ENCODE results near the gene VAV3.

The VAV3 gene

DNA sequence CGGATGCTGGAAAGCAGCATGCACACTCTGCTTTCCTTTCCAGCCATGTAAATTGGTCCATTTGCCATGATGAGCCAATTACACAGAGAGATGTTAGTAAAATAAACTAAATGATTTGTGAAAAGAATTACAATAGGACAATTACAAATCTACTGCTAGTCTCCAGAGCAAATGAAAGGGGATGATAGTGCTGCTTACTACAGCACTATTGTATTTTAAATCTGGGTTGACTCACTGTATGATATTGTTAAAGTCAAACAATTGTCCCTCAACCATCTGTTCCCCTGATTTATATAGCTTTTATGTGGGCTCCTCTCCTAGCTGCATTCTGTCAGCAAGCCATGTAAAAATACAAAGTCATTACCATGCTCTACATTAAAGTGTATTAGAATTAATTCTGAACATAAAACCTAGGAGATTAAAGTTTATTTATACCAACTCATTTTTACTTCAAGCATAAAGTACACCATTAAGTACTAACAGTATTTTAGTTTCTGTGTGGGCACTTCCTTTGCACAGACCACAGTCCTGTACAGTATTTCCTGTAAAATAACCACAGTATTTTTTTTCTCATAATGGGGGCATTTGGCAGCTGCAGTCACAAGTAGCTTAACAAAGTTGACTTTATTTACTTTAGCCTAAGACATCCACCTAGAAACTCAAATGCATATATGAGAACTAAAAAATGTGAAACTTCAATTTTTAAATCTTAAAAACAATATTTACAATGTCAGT is 135.8 kb downstream of the VAV3 start:
- DNase-seq, result peak; percentile 50

DNA sequence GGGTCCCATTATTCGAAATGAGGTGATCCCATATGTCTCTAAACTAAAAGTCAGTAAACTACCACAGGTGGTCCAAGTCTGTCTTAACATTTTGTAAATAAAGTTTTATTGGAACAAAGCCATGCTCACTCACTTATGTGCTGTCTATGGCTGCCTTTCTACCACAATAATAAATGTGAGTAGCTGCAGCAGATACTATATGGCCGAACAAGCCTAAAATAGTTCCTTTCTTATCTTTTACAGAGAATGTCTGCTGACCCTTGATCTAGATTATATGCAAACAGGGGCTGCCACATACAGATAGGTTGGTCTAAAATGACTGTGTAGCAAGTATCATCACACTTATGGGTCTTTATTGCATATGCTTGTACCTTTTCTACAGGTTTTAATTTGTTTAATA is 140.0 kb downstream of the VAV3 start:
- no peak for DNase-seq

DNA sequence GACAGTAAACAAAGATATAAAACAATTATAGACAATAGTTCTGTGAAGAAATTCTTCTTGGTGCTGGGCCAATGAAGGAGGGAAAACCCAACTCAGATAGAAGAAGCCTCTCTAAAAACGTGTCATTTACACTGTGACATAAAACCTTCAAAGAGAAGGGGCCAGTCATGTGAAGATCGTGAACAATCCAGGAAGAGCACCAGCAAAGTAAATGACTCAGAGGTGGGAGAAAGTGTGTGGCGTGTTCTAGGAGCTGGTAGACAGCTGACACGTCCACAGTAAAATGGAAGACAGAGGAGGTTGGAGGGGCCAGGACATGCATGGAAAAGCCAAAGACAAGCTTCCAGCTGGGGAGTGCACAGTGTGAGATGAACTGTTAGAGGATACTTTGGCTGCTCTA is 143.6 kb downstream of the VAV3 start:
- no peak for DNase-seq

DNA sequence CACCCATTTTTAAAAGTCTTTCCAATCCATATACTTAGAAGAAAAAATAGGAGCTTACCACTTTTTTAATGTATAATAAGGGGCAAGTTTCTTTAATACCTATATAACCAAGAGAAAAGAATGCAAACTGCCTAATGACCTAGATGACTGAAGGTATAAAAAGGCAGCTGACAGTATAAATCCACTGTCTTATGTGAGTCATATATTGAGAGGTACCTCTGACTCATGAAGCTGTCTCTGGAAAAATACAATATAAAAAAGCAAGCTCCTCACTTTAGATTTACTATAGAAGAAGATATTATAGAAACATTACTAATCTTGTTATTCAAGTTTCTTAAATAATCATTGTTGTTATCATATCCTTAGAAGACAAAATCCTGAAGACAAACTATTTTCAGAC is 144.2 kb downstream of the VAV3 start:
- no peak for DNase-seq

DNA sequence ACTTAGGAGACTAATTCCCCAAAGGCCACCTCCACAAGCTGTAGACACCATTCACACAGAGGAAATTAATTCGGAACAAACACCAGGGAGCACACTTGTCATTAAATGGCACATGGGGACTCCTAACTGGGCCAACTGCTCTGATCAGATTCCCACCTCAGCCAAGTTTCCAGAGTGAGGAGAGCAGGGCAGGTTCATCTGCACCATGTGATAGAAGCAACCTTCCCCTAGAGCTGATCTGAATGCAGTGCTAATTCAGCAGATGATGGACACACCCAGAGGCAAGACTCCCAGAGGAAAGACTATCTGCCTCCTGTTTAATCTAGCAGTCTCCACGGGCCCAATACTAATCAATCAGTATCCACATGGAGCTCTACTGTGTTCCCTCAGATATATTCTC is 147.0 kb downstream of the VAV3 start:
- no peak for DNase-seq

DNA sequence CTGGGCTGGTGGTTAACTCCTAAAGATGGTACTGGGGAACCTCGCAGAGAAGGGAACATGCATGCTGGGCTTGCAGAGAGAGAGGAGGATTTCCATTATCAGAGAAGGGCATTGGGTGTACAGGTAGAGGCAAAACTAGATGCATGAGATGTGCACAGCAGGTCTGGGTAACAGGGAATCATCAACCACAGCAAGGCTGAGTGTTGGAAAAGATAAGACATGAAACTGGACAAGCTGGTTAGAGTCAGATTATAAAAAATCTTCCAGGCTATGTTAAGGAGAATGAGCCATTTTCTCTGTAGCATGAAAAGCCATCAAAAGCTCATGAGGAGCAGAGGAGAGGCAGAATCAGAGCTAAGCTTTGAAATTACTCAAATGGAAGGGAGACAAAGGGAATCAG is 147.8 kb downstream of the VAV3 start:
- DNase-seq, result no peak

DNA sequence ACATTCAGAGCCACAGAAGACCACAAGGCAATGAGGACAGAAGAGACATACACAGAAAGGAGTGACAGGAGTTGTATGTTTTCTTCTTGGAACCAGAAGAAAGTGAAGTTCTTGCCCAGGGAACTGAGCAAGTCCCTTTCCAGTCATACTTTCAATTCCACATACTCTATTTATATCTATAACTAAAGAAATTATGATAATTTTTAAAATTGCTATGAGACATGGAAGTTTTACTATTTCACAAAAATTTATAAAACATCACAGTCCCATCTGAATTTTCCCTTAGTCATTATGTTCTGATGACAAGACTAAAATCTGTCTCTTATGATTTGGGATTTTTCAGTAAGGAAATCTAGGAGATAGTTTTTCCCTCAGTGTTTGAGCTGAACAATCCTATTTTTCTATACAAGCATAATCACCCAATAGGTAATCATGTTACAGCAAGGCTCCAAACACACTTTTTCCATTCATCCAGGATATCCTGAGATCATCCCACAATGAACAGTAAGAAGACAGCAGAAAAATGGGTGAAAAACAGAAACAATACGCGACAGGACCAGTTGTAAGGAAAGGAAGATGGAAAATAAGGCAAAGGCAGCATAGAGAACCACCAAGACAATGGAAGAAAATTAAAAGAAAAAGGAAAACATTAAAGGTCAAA is 154.6 kb downstream of the VAV3 start:
- no peak for DNase-seq

DNA sequence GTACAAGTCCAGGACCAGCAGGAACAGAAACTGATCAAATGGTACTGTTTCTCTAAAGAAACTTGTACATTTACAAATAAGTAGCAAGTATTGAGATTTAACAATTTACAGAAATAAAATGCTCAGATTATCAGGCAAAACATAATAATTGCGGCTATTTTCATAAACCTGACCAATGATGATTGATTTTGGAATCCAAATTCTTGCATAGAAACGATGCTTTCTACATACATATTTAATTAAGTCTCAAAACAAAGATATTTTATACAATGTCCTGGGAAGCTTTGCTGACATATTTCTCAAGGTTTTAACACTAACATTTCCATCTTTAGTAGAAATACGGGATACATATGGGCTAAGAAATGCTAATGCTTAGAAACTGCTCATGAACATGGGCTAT is 157.1 kb downstream of the VAV3 start:
- no peak for DNase-seq

DNA sequence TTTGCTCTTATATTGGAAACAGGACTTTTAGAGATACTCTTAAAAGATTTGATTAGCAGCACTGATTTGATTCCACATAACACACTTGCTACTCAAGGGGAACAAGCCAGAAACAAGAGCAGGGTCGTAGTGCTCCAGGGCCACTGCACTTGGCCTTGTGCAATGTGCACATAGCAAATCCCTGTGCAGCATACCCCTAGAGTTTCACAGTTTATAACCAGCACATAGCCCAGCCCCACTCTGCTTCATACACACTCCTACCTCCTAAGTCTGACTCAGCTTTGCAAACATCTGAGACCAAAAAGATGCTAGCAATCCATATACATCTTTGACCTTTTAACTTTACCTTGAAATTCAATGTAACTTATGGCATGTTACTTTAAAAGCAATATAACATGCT is 157.6 kb downstream of the VAV3 start:
- DNase-seq, result no peak

DNA sequence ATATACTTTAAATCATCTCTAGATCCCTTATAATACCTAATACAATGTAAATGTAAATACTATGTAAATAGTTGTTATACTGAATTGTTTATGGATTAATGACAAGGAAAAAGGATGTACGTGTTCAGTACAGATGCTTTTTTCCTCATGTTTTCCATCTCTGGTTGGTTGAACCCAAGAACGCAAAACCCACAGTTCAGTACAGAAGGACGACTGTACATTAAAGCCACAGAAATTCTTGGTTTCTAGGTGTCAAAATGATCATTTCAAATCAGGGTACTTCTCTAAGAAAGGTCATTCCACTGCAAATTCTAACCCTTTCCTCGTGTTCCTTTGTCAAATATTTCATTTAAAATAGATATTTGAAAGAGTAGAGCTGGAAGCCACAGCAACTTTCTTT is 158.1 kb downstream of the VAV3 start:
- DNase-seq, result no peak

DNA sequence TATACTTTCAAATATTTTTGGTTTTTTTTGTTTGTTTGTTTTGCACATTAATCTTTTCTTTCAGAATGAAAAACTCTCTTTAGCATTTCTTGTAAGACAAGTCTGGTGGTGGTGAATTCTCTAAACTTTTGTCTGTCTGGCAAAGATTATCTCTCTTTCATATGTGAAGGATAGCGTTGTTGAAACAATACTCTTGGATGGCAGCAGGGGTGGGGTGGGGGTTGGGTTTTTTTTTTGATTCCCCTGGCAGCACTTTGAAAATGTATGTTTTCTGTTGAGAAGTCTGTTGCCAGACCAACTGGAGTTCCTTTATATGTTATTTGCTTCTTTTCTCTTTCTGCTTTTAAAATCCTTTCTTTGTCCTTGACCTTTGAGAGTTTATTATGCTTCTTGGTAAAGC is 160.2 kb downstream of the VAV3 start:
- DNase-seq, result no peak

DNA sequence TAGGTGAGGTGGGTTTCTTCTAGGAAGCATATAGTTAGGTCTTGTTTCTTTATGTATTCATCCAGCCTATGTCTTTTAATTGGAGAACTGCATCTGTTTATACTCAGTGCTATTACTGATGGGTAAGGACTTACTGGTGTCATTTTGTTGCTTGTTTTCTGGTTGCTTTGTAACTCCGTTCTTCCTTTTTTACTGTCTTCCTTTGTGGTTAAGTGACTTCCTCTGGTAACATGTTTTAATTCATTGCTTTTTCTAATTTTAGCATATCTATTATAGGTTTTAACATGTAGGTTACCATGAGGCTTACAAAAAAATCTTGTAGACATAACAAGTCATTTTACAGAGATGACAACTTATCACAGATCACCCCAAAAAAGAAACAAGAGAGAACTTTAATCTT is 160.8 kb downstream of the VAV3 start:
- no peak for DNase-seq

DNA sequence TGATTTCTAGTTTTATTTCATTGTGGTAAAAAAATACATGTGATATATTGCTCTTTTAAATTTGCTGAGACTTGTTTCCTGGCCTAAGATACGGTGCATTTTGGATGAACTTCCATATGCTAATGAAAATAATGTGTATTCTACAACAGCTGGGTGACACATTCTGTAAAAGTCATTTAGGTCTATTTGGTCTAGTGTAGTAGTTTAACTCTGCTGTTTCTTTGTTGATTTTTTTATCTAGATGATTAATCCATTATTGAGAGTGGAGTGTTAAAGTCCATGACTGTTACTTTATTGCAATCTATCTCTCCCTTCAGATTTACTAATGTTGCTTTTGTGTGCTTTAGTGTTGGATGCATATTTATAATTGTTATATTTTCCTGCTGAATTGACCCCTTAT is 161.4 kb downstream of the VAV3 start:
- no peak for DNase-seq

DNA sequence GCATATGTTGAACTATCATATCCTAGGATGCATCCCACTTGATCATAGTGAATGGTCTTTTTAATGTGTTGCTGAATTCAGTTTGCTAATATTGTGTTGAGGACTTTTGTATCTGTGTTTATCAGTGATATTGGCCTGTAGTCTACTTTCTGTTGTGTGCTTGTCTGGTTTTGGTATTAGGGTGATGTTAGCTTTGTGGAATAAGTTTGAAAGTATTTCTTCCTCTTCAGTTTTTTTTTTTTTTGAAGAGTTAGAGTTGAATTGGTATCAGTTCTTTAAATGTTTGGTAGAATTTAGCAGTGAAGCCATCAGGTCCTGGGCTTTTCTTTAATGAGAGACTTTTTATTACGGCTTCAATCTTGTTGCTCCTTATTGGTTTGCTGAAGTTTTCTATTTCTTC is 162.3 kb downstream of the VAV3 start:
- DNase-seq, result no peak

DNA sequence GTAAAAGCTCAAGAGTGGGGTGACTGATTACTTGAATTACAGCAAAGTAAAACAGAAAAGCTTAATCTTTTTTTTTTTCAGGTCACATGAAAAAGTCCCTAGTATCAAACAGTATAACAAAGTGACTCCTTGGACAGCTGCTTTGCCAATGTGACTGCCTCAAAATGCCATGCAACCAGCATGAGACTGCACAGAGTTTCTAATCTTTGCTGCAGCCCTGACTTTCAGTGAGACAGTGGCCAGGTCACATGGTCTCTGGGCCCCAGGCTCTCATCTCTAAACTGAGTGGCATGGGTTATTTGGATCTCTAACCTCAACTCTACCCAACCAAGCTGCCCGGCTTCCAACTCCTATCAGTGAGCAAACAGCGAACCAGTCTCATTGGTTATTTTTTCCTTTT is 169.0 kb downstream of the VAV3 start:
- no peak for DNase-seq

DNA sequence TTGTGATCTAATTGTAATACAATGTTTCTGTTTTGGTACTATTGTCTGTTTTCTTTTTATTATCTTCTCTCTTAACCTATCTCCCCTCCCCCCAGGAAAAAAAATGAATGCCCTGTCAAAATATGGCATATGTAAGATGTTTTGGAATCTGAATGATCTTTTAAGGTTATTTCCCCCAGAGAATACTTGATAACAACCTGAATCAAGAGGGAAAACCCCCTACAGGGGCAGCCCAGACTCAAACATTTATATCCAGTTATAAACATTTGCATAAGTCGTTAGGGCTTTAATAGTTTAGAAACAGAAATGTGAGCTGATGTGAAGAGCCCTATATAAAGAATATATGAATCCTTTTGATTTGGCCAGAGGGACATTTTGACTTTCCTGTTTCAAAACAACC is 169.5 kb downstream of the VAV3 start:
- DNase-seq, result no peak

DNA sequence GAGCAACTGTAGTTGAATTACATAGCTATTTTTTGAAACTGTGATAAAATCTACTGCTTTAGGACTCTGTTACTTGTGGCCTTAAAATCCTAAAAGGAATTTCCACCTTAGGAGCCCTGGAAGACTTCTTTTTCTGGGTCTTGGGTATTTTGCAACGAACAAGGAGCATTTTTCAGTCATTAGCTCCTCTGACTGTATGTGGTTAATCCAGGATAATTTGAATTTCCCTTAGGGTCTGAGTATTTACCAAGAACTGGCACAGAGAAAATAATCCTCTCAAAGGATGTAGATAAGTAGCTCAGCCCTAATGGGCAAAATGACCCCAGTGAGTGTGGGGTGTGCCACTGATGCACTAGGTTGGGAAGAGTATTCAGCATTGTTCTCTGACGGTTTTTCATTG is 170.4 kb downstream of the VAV3 start:
- DNase-seq, result no peak

DNA sequence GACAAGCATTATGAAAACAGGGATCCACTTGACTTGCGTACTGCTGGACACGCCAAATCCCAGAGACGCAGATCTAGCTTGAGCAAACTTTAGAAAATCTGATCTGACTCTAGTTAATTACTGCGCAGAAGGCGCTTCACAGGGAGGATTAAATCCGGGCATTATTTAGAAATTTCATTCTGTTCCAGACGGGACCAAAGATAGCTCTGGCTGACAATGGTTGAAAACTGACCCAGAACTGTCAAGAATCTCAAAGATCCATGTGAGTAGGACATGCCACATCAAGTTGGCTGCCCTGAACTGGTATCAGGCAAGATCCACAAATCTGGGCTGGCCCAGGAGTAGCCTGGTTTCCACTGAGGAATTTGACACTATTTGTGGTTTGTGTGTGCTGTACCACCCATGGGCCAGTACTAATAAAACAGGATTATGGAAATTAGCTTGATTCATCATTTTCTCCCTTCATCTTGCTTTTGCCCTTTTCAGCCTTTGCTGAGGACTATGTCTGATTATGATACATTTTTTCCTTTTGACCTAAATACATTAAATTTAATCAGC is 171.0 kb downstream of the VAV3 start:
- no peak for DNase-seq

DNA sequence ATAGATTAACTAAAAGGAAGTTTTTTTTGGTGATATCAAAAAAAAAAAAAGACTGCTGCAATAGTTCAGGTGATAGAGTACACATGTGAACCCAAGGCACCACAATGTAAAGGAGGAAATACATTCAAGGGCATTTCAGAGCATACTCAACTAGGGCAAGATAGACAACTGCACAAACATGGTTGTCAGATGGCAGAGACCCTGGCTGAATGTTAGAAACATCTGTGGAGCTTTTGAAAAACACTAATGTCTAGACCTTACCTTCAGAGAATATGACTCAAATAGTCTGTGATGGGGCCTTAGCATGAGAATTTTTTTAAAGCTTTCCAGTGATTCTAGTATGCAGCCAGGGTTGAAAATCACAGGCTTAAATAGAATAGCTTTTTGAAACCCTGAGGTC is 173.6 kb downstream of the VAV3 start:
- no peak for DNase-seq

DNA sequence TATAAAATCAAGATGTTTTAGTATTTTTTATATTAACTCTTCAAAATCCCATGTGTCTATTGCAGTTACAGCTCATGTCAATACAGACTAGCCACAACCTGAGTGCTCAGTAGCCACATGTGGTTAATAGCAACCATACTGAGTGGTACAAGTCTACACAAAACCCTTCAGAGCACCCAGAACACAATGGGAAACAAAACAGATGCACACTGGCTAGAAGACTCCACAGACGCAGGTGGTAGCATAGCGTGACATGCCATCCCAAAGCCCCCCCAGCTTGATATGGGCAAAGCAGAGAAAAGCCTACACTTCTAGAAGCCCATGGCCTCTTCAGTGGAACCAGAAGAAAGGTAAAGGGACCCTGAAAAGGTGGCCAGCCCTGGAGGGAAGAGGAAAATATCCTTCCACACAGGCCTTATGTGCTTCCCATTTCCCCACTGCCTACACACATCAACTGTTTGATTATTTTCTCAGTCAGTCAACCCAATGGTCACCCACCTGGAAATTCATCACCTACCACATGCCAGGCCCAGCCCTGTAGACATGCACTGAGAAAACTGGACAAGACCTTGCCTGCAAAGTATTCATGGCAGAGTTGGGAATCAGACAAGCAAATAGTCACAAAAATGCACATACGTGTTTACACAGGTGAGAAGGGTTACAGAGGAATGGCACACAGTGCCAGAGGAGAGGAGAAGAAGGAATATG is 175.0 kb downstream of the VAV3 start:
- no peak for DNase-seq

DNA sequence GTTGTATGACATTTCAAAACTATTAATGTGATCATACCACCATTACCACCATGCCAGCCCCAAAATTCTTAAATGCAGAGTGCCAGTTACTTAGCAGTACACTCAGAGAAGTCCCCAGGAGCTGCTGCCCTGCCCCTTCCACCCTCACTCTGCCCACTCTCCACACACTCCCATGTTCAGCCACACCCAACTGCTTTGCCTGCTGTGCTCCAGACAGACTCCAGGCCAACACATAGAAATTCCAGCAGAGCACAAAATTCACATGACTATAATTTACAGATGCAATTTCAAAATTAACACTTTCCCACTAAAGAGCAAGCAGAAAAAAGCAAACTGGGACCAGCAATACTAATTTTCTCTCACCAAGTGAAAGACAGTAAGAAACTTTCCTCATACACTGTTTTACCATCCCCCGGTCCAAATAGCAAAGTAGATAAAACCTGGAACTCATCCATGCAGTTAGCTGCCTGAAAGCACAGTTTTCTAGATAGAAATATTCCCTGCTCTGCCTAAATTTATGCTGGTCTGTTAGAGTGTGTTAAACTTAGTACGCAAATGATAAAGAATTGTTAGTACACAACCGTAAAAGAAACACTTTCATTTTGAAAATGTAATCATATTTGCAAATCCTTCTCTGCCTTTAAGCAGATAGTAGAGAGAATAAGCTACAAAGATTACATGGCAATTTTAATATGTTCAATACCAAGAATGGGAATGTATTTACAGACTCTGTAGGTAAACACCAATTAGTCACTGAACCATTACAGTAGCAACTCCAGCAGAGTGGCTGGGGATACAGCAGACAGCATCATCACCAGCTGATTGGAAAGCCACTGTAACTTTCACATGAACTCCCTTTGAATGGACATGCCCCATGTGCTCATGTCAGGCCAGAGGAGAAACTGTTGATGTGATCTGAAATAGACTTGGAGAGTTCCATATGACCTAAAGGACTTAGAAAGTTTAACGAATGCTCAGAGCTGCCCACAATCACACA is 176.5 kb downstream of the VAV3 start:
- DNase-seq, result no peak

DNA sequence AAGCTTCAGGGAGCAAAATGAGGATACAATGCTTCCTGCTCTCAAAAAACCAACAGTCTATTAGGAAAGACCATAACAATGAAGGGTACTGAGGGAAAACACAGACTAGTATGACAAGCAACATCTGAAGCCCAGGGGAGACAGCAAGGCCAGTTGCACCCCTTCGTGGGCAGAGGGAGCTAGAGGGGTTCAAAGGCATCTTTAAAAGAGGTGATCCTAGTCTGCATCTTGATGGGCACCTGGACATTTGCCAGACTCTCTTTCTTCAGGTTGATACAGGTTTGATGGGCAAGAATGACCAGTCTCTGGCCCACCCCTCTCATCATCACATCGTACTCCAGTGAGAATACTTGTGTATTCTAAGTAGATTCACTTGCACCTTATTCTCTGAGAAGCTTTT is 177.7 kb downstream of the VAV3 start:
- DNase-seq, result no peak
